Activated CD8-positive, alpha-beta memory T cell treated with anti-CD3 and anti-CD28 coated beads, Interleukin-2, amount 50 U/mL, for 24 hours (primary cell): ENCODE data around the gene PRDM1.
"Not testable (repeated sequence)": the region's sequence is repeated elsewhere in the genome, so short reads cannot be mapped to it uniquely, and the experiment has no call there.

Experiments
- DNase-seq: peaks from one replicate; pipeline ENCODE4 v3.0.0-alpha.2; 2020; ENCODE audit errors: extremely low read depth

PRDM1 gene

DNA sequence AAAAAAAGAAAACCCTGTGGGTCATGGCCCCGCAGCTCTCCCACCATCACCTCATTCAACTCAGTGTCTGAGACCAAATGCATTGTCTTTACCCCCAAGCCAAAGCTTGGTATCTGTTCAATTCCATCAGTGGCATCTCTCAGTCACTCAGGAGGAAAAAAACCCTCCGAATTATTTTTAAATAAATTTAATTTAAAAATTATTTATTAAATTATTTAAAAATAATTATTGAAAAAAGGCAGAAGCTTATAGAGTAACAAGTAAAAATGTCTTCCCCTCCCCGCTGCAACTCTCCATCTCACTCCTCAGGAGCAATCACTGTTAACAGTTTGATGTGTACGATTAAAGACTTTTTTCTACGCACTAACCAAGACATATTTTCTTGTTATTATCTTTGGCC, 50.7 kb downstream of the PRDM1 start:
- DNase-seq: no peak

GRCh38 chr6:106138151-106138550, 52.0 kb downstream of the PRDM1 start:
- no peak for DNase-seq

- no peak for DNase-seq
These were observed 55.5 kb downstream of the PRDM1 start for GRCh38 chr6:106141441-106142237.

- no peak for DNase-seq
These were observed 56.8 kb downstream of the PRDM1 start for GRCh38 chr6:106142876-106143431.

GRCh38 chr6:106143665-106144064, 57.5 kb downstream of the PRDM1 start:
- no peak for DNase-seq

DNA sequence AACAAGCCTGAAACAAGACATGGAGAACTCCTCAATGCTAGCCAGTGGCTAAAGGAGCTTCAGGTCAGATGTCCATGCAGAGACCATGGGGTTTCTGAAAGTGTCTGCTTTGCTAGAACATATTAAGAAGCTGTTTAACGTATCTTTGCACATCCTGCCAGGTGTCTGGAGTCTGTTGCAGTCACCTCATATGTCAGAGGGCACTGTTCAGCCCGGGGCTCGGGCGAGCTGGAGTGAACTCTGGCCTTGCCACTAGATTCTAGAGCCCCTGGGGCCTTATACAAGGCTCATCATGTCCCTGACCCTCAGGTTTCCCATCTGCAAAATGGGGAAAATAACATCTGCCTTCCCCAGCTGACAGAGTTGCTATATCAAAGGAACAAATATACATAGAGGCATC, 59.0 kb downstream of the PRDM1 start:
- DNase-seq: no peak

GRCh38 chr6:106145741-106146227, 59.6 kb downstream of the PRDM1 start:
- no peak for DNase-seq

GRCh38 chr6:106146852-106147351, 60.8 kb downstream of the PRDM1 start:
- no peak for DNase-seq

GRCh38 chr6:106147476-106147875, 61.3 kb downstream of the PRDM1 start:
- no peak for DNase-seq

GRCh38 chr6:106149472-106150069, 63.4 kb downstream of the PRDM1 start:
- DNase-seq: no peak

DNA sequence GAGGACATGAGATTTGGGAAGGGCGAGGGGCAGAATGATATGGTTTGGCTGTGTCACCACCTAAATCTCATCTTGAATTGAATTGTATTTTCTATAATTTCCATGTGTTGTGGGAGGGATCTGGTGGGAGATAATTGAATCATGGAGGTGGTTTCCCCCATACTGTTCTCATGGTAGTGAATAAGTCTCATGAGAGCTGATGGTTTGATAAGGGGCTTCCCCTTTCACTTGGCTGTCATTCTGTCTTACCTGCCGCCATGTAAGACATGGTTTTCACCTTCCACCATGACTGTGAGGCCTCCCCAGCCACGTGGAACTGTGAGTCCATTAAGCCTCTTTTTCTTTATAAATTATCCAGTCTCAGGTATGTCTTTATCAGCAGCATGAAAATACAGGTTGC, 66.3 kb downstream of the PRDM1 start:
- DNase-seq: not testable (repeated sequence)

- DNase-seq: no peak
These were observed 66.8 kb downstream of the PRDM1 start for GRCh38 chr6:106152952-106153351.

DNA sequence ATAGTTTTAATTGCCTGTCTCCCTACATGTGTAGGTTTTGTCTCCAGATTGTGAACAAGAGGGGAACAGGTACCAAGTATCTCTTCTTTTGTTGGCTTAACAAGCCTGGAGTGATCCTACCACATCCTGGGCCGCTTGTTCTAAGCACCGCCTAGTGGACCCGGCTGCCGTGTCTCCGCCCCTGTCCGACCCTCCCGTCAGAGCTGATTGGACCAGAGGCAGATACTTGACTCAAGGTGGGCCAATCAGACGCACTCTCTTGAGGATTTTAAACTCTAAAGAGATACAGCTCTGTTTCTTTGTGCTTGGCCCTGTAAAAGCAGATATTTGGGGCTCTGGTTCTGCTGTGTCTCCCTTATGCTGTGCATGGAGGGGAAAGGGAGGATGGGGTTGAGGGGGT, 68.2 kb downstream of the PRDM1 start:
- DNase-seq: no peak

DNA sequence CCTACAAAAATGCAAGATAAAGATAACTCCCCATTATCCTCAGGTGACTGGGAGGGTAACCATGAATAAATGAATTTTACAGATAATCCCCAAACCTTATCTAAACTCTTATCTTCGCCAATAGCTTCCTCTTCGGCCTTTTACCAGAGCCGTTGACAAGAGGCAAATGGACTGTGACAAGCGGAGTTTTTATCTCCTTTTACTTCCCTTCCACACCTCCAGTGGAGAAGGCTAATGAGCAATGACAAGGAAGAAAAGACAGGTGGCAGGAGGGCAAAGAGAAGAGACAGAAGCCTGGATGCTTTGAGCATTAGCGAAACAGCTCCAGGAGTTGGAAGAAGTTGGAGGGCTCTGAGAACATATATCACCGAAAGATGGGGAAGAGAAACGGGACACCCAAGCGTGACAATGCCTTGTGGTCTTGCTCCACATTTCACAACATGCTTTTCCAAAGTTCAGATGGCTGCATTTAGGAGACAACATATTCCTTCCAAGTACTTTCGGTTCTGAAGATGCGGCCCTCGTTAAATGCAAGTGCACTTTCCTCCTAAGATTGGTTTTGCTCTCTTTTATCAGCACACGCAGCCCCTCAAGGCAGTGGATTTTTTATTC, 69.2 kb downstream of the PRDM1 start:
- no peak for DNase-seq

DNA sequence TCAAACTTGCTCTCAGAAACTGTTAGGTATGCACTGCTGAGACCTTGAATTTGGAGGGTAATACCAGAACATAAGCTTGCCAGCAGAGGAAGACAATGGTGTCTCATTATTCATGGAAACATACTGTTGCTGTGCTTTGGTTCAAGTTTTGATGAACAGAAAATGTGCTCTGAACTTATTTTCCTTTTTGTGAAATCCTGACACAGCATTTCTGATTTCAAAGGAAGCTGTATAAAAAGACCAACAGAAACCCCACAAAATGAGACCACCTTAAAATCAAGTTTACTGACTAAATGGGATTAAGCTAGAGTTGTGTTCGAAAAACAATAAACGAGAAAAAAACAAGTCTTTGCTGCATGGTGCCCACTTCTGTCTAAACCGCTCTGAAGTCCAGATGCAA, 70.3 kb downstream of the PRDM1 start:
- no peak for DNase-seq

DNA sequence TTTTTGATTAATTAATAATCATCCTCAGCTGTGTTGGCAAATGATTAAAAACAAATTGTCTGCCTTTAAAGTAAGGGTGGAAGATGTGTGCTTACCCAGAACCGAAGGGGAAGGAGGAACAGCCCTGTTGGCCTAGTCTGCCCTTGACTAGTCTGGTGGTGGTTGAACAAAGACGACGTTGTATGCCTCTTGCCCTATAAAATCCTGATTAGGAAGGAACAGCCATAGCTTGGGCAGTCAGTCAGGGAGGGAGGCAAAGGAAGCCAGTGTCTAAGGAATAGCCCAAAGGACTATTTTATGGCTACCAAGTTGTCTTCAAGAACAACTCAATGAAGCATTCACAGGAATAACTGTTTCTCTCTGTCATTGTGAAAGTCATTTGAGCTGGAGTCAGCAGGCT, 70.7 kb downstream of the PRDM1 start:
- no peak for DNase-seq

- no peak for DNase-seq
These were observed 72.7 kb downstream of the PRDM1 start for GRCh38 chr6:106158816-106159215.
